GM23338 (cell line): ENCODE measurements around the gene STK39.

Experiments used
- CREB1 ChIP-seq: fragments of 250-450 bp; sonication (Bioruptor Pico); IDR thresholded peaks from 2 replicates; pipeline ENCODE4 v1.5.0; 2020; ENCODE audit warnings: low read depth, mild to moderate bottlenecking, moderate library complexity
- CTCF ChIP-seq, 2 experiments: fragments of 200-600 bp in 1 of 2; sonication (generic) in 1 of 2; conservative IDR thresholded peaks; 2 replicates each; pipeline versions ENCODE4 v1.5.1 to v1.6.1; 2016 to 2017; ENCODE audit warnings: antibody characterized with exemption in 2 of 2, low read depth in 2 of 2, mild to moderate bottlenecking in 2 of 2, moderate library complexity in 1 of 2
- EZH2 ChIP-seq: fragments of 200-600 bp; sonication (generic); IDR thresholded peaks from one replicate; pipeline ENCODE4 v1.8.0; 2017; ENCODE audit warnings: antibody characterized with exemption, mild to moderate bottlenecking, low read depth; ENCODE audit not compliant: unreplicated experiment
- EZH2phosphoT487 ChIP-seq: fragments of 200-600 bp; sonication (generic); IDR thresholded peaks from one replicate; pipeline ENCODE4 v1.8.1; 2018; ENCODE audit warnings: antibody characterized with exemption; ENCODE audit not compliant: unreplicated experiment
- JUNB ChIP-seq: IDR thresholded peaks from one replicate; pipeline ENCODE4 v1.6.1; 2016; ENCODE audit warnings: antibody characterized with exemption; ENCODE audit not compliant: unreplicated experiment
- POLR2AphosphoS5 ChIP-seq: IDR thresholded peaks from 2 replicates; pipeline ENCODE4 v1.6.1; 2016; ENCODE audit warnings: antibody characterized with exemption, low read depth
- REST ChIP-seq: IDR thresholded peaks from one replicate; pipeline ENCODE4 v1.6.1; 2018; ENCODE audit warnings: antibody characterized with exemption; ENCODE audit not compliant: unreplicated experiment
- STAT1 ChIP-seq: IDR thresholded peaks from one replicate; pipeline ENCODE4 v1.6.1; 2016; ENCODE audit warnings: antibody characterized with exemption; ENCODE audit not compliant: unreplicated experiment
- ZNF114 ChIP-seq: fragments of 250-450 bp; sonication (Bioruptor Pico); IDR thresholded peaks from 2 replicates; pipeline ENCODE4 v1.5.0; 2020; ENCODE audit warnings: mild to moderate bottlenecking, moderate library complexity
- ZNF331 ChIP-seq: fragments of 250-450 bp; sonication (Bioruptor Pico); IDR thresholded peaks from 2 replicates; pipeline ENCODE4 v1.5.0; 2020; ENCODE audit warnings: low read depth, mild to moderate bottlenecking, moderate library complexity

DNA sequence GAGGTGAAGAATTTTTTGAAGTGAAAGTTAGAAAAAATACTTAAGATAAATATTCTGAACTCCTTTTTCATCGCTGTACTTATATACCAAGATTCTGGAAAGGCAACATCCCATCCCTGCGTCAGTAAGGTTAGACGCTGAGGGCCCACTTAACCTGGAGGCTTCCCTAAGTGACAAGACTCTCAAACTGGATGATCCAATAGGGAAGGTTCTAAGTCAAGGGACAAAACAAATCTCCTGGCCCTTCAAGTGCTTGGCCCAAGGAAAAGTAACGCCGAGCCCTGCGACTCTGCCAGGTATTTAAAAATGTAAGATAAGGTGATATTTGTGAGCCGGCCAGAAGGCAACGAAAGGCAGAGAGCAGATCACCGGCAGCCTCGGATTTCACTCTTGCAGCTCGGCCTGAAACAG, 1.3 kb downstream of the STK39 start:
- no peak for TF ChIP-seq CTCF (conservative IDR thresholded peaks at IDR 0.05; ENCODE audit: low read depth in 2 of 2)
- TF ChIP-seq POLR2AphosphoS5: no peak
- no peak for TF ChIP-seq CREB1 (CRISPR knock-in tag)
- TF ChIP-seq REST: no peak
- TF ChIP-seq EZH2: no peak
- no peak for TF ChIP-seq EZH2phosphoT487
- no peak for TF ChIP-seq JUNB
- TF ChIP-seq STAT1: no peak
- TF ChIP-seq ZNF114 (CRISPR knock-in tag): no peak
- TF ChIP-seq ZNF331: no peak
